Transverse colon (tissue), 4 donors: ENCODE results near the gene KDM3A. TPM values are rescaled to one million over a fixed set of nuclear protein-coding genes. Genes with fewer than 3 reads are reported as not detected.

Experiments
- DNase-seq: peaks from one replicate; pipeline ENCODE4 v3.0.0-alpha.2; 2019
- H3K27ac ChIP-seq, 4 donors: fragments of 200-600 bp; sonication (generic); 2 replicates each; pipeline ENCODE4 v1.5.1; 2016 to 2018; ENCODE audit warnings: inconsistent platforms in 4 of 4
- H3K27me3 ChIP-seq: fragments of 200-600 bp; sonication (generic); 2 replicates; pipeline ENCODE4 v1.5.1; 2017; ENCODE audit warnings: inconsistent platforms
- H3K36me3 ChIP-seq, 4 donors: fragments of 200-600 bp; sonication (generic); 2 replicates each; pipeline ENCODE4 v1.5.1; 2017 to 2019; ENCODE audit warnings: inconsistent platforms in 4 of 4
- H3K4me1 ChIP-seq, 4 donors: fragments of 200-600 bp; sonication (generic); 2 replicates each; pipeline ENCODE4 v1.5.1; 2017 to 2020; ENCODE audit warnings: inconsistent platforms in 4 of 4
- H3K4me3 ChIP-seq, 4 donors: fragments of 200-600 bp; sonication (generic); 1 replicate in 1 of 4; 2 replicates in 3 of 4; pipeline versions ENCODE4 v1.5.1 to v1.6.1; 2017 to 2019; ENCODE audit warnings: inconsistent platforms in 4 of 4
- H3K9me3 ChIP-seq, 2 donors: fragments of 200-600 bp; sonication (generic); 2 replicates each; pipeline ENCODE4 v1.5.1; 2017 to 2019; ENCODE audit warnings: inconsistent platforms in 2 of 2
- EP300 ChIP-seq: sonication (generic); formaldehyde crosslinking; IDR thresholded peaks from one replicate; pipeline ENCODE4 v1.6.1; 2017; ENCODE audit warnings: antibody characterized with exemption, low read depth
- POLR2A ChIP-seq: fragments of 450-650 bp; IDR thresholded peaks from one replicate; pipeline ENCODE4 v1.6.1; 2016; ENCODE audit warnings: antibody characterized with exemption, mild to moderate bottlenecking, moderate library complexity
- POLR2AphosphoS5 ChIP-seq, 3 donors: sonication (generic); formaldehyde crosslinking; IDR thresholded peaks; one replicate each; pipeline ENCODE4 v1.6.1; 2016; ENCODE audit warnings: antibody characterized with exemption in 3 of 3
- WGBS, 2 donors: methylation state at CpG; one replicate each; pipeline ENCODE4 v1.1.5; 2018; ENCODE audit warnings: low coverage in 1 of 2; 5-methylcytosine and 5-hydroxymethylcytosine counted together
- in situ Hi-C, 4 donors: fragments of 200-750 bp; cut with MboI; loops; one replicate each; pipeline versions ENCODE4 v1.15.0 to v1.15.1; 2017; ENCODE audit warnings: low sequenced_read_pairs in 3 of 4, low pct_ligation_motif_present in 1 of 4, low pct_unique_long_range_greater_than_20kb in 1 of 4
- intact Hi-C: fragments of 100-400 bp; cut with DNase I; formaldehyde crosslinking; loops from one replicate; pipeline ENCODE4 v1.15.1; 2023; ENCODE audit warnings: low total_unique reads
- total RNA-seq, 4 donors: library from RNA; depleted of rRNA; stranded (reverse); fragments of >200 nt; gene quantifications; one replicate each; pipeline ENCODE4 v1.1.0, GENCODE V29; 2016
- TF ChIP-seq, protein P1 (sequence below), 5 experiments: fragments of 200-600 bp in 3 of 5; fragments of 450-650 bp in 2 of 5; sonication (generic) in 3 of 5; IDR thresholded peaks; 1 replicate in 2 of 5; 2 replicates in 3 of 5; pipeline ENCODE4 v1.5.1; 2016 to 2017; ENCODE audit warnings: antibody characterized with exemption in 5 of 5, inconsistent platforms in 3 of 5, mild to moderate bottlenecking in 2 of 5, moderate library complexity in 1 of 5

KDM3A gene
- total RNA-seq, 4 donors from 2014 or later: 40.4 to 173 (median 55.0) TPM

DNA sequence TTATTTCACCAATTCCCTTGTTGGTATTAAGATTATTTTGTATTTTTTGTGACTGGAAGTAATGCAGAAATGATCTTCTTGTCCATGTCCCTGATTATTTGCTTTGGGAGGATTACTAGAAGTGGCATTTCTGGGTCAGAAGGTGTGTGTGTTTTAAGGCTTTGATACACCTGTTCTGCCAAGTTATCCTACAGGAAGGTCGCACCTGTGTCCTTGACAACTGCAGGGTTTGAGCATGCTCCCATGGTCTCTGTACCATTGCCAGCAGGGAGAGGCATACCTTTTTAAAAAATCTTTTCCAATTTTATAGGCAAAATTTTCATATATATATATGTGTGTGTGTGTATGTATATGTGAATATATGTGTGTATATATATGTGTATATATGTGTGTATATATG lies 29.7 kb downstream of the KDM3A start:
- no peak for TF ChIP-seq EP300
- no peak for TF ChIP-seq POLR2AphosphoS5 (IDR thresholded peaks at IDR 0.05)
- no peak for TF ChIP-seq POLR2A
- TF ChIP-seq, protein P1, sequence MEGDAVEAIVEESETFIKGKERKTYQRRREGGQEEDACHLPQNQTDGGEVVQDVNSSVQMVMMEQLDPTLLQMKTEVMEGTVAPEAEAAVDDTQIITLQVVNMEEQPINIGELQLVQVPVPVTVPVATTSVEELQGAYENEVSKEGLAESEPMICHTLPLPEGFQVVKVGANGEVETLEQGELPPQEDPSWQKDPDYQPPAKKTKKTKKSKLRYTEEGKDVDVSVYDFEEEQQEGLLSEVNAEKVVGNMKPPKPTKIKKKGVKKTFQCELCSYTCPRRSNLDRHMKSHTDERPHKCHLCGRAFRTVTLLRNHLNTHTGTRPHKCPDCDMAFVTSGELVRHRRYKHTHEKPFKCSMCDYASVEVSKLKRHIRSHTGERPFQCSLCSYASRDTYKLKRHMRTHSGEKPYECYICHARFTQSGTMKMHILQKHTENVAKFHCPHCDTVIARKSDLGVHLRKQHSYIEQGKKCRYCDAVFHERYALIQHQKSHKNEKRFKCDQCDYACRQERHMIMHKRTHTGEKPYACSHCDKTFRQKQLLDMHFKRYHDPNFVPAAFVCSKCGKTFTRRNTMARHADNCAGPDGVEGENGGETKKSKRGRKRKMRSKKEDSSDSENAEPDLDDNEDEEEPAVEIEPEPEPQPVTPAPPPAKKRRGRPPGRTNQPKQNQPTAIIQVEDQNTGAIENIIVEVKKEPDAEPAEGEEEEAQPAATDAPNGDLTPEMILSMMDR (IDR thresholded peaks at IDR 0.05): no peak
- Histone ChIP-seq H3K27me3 (no peaks in the 10 kb centered on the region), H3K4me3 (no peak overlapping the region), H3K9me3 (no peaks in the 10 kb centered on the region), H3K36me3 (peaks cover 0 to 80% (median 29%) of the 10 kb centered on the region in 4 donors), H3K4me1 (peaks cover 0 to 5% (median 2%) of the 10 kb centered on the region in 4 donors), H3K27ac (no peak overlapping the region)
- no peak for DNase-seq
- intact Hi-C loops (no loop called here), in situ Hi-C loops (no loop called here)
- 75 to 80% methylated on average over 1 of the region's 1 CpG for WGBS, 2 donors

- Histone ChIP-seq H3K27ac (no peak overlapping the region), H3K4me3 (no peak overlapping the region), H3K4me1 (peaks cover 0 to 1% (median under 1%) of the 10 kb centered on the region in 4 donors), H3K27me3 (no peaks in the 10 kb centered on the region), H3K9me3 (no peaks in the 10 kb centered on the region), H3K36me3 (peaks cover 0 to 80% (median 26%) of the 10 kb centered on the region in 4 donors)
- no peak for TF ChIP-seq EP300
- no peak for TF ChIP-seq POLR2A
- intact Hi-C loops: no loop called here
- in situ Hi-C loops: no loop called here
- WGBS, 2 donors: 89 to 96% methylated on average over 6 of the region's 6 CpGs
- DNase-seq: no peak
Measured at GRCh38 chr2:86471637-86472036, 30.5 kb downstream of the KDM3A start.

- H3K27ac ChIP-seq: no peak overlapping the region
- in situ Hi-C loops: no loop called here
- TF ChIP-seq EP300 (no peak), POLR2AphosphoS5 (IDR thresholded peaks at IDR 0.05) (no peak), POLR2A (no peak)
- TF ChIP-seq, protein P1 (IDR thresholded peaks at IDR 0.05): no peak
Measured at GRCh38 chr2:86476092-86476491, 34.9 kb downstream of the KDM3A start.

GRCh38 chr2:86476918-86477317 lies 35.7 kb downstream of the KDM3A start:
- Histone ChIP-seq H3K9me3 (no peaks in the 10 kb centered on the region), H3K27ac (no peak overlapping the region), H3K4me3 (no peak overlapping the region), H3K36me3 (peaks cover 0 to 85% (median 24%) of the 10 kb centered on the region in 4 donors), H3K4me1 (peaks cover 0 to 7% (median 2%) of the 10 kb centered on the region in 4 donors), H3K27me3 (no peaks in the 10 kb centered on the region)
- in situ Hi-C loops: no loop called here
- DNase-seq: no peak
- WGBS, 2 donors: 67 to 71% methylated on average over 3 of the region's 3 CpGs
- TF ChIP-seq EP300 (no peak), POLR2AphosphoS5 (IDR thresholded peaks at IDR 0.05) (no peak), POLR2A (no peak)
- TF ChIP-seq, protein P1 (IDR thresholded peaks at IDR 0.05): no peak
- intact Hi-C loops: no loop called here

More at GRCh38 chr2:86476092-86476491, 34.9 kb downstream of the KDM3A start:
- Histone ChIP-seq H3K4me1 (peaks cover 0 to 7% (median 0%) of the 10 kb centered on the region in 4 donors), H3K9me3 (no peaks in the 10 kb centered on the region), H3K36me3 (peaks cover 0 to 83% (median 20%) of the 10 kb centered on the region in 4 donors), H3K4me3 (no peak overlapping the region), H3K27me3 (no peaks in the 10 kb centered on the region)
- no peak for DNase-seq
- intact Hi-C loops: no loop called here

- TF ChIP-seq POLR2AphosphoS5 (IDR thresholded peaks at IDR 0.05) (no peak), POLR2A (no peak), EP300 (no peak)
- TF ChIP-seq, protein P1 (IDR thresholded peaks at IDR 0.05): no peak
- Histone ChIP-seq H3K36me3 (peaks cover 0 to 86% (median 26%) of the 10 kb centered on the region in 4 donors), H3K27me3 (no peaks in the 10 kb centered on the region), H3K4me3 (no peak overlapping the region), H3K4me1 (peaks cover 0 to 7% (median 2%) of the 10 kb centered on the region in 4 donors), H3K9me3 (no peaks in the 10 kb centered on the region), H3K27ac (no peak overlapping the region)
- DNase-seq: no peak
- intact Hi-C loops (no loop called here), in situ Hi-C loops (no loop called here)
Measured at GRCh38 chr2:86477349-86477748, 36.2 kb downstream of the KDM3A start.
